ENCODE data around the gene ROBO3.

ROBO3 gene

DNA sequence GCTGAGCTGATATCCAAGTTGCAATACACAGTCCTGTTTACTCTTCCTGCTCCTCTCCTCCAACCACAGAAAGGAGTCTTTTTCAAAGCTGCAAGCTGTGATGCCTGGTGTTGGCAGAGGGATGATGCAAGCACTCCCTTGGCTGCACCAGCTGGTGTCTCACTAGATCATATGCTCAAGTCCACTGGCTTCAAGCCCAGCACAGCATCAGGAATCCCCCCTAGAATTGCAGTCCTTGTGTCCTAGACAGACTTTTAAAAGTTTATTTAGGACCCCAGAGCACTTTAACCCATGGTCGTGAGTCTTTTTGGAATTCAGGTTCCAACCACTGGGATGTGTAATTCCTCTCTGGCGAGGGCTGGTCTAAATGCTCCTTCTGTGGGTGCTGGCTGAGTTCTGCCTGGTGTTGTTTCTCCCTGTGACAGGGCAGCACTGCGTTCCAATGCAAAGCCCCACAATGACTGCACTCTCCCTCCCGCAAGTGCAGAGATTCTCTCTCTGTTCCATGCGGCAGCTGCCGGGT, 51.9 kb downstream of the ROBO3 start:
- H3K27ac ChIP-seq, result no peak overlapping the region
- TF ChIP-seq, protein P1, sequence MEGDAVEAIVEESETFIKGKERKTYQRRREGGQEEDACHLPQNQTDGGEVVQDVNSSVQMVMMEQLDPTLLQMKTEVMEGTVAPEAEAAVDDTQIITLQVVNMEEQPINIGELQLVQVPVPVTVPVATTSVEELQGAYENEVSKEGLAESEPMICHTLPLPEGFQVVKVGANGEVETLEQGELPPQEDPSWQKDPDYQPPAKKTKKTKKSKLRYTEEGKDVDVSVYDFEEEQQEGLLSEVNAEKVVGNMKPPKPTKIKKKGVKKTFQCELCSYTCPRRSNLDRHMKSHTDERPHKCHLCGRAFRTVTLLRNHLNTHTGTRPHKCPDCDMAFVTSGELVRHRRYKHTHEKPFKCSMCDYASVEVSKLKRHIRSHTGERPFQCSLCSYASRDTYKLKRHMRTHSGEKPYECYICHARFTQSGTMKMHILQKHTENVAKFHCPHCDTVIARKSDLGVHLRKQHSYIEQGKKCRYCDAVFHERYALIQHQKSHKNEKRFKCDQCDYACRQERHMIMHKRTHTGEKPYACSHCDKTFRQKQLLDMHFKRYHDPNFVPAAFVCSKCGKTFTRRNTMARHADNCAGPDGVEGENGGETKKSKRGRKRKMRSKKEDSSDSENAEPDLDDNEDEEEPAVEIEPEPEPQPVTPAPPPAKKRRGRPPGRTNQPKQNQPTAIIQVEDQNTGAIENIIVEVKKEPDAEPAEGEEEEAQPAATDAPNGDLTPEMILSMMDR (IDR thresholded peaks at IDR 0.05), result no peak
- no peak for TF ChIP-seq ZFX (IDR thresholded peaks at IDR 0.05; ENCODE audit: borderline replicate concordance)

GRCh38 chr11:124918950-124919349, 53.7 kb downstream of the ROBO3 start, which contains the start of gene HEPN1:
Gene HEPN1, plus strand, starts transcription at chr11:124919250.
- no peak within 1 kb of the TSS for H3K27ac ChIP-seq
- TF ChIP-seq, protein P1 (IDR thresholded peaks at IDR 0.05), result no peak
- TF ChIP-seq ZFX (IDR thresholded peaks at IDR 0.05; ENCODE audit: borderline replicate concordance), result no peak

- no peak overlapping the region for H3K27ac ChIP-seq
- TF ChIP-seq, protein P1 (IDR thresholded peaks at IDR 0.05), result no peak
- no peak for TF ChIP-seq ZFX (IDR thresholded peaks at IDR 0.05; ENCODE audit: borderline replicate concordance)
Measured at GRCh38 chr11:124919898-124920297, 54.7 kb downstream of the ROBO3 start.

DNA sequence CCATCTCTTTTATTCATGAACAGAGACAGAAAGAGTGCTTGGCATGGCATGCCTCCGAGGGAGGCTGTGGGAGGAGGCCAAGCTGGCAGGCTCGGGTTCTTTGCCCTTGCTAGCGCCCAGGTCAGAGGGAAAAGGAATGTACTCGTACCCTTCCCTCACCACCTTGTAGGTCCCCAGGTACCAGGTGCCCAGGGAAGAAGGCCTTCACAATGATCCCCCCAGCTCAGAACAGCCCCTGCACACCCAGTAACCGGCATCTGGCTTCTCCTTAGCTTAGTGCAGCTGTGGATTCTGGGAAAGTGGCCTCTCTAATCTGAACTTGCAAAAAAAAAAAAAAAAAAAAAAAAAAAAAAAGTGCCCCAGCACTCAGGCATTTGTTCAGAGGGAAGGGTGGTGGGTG, 55.1 kb downstream of the ROBO3 start:
- H3K27ac ChIP-seq, result no peak overlapping the region
- TF ChIP-seq ZFX (IDR thresholded peaks at IDR 0.05; ENCODE audit: borderline replicate concordance), result no peak
- TF ChIP-seq, protein P1 (IDR thresholded peaks at IDR 0.05), result no peak

- no peak overlapping the region for H3K27ac ChIP-seq
- TF ChIP-seq, protein P1 (IDR thresholded peaks at IDR 0.05), result no peak
- TF ChIP-seq ZFX (IDR thresholded peaks at IDR 0.05; ENCODE audit: borderline replicate concordance), result no peak
Measured at GRCh38 chr11:124920870-124921609, 55.8 kb downstream of the ROBO3 start.

DNA sequence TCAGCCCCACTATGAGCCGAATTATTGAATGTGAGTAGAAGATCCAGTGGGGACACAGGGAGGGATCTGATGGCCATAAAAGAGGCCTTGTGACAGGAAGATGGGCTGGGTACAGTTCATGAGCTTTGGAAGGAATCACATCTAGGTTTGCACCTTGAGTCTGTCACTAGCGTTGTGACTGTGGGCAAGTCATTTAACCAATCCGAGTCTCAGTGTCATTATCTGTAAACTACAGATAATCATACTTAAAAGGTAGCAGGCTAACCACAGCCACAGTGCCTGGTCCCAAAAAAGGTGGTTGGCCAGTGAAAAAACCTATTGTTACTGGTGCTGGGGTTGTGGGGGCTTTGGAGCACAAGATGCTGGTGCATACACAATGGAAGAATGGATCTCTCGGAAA, 57.6 kb downstream of the ROBO3 start:
- no peak overlapping the region for H3K27ac ChIP-seq
- TF ChIP-seq, protein P1 (IDR thresholded peaks at IDR 0.05), result no peak
- TF ChIP-seq ZFX (IDR thresholded peaks at IDR 0.05; ENCODE audit: borderline replicate concordance), result no peak

DNA sequence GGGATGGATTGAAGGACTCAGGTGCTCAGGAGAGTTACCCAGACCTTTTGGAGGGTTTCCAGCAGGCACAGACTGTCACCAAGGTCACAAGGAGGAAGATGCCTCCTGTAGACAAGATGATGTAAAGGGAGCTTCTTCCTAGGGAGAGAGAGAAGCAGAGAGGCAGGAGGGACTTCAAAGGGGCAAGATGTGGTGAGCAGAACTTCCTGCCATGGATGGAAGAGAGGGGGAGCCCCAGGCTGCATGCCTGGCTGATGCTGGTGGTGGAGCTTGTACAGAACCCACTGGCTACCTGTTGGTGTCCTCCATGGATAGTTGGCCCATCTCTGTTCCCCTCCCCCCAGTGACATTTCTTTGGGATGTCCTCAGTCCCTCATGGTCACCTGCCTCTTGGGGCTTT, 58.1 kb downstream of the ROBO3 start:
- H3K27ac ChIP-seq, result no peak overlapping the region
- TF ChIP-seq, protein P1 (IDR thresholded peaks at IDR 0.05), result no peak
- TF ChIP-seq ZFX (IDR thresholded peaks at IDR 0.05; ENCODE audit: borderline replicate concordance), result no peak

Measured in 22Rv1 (cell line).